Motor neuron (in vitro differentiated cells): ENCODE measurements around the gene ZDHHC17. TPM values are rescaled to one million over a fixed set of nuclear protein-coding genes. Genes with fewer than 3 reads are reported as not detected.
A peak's percentile ranks its signal among the peaks of the same experiment; 100 is the strongest.

Experiments used
- ATAC-seq, 8 experiments: fragments of 200-7000 bp; cut with Tn5 transposase; replicated peaks in 6 of 8; 2 replicates each; pipeline ENCODE4 v1.8.0; 2021; ENCODE audit warnings: mild to moderate bottlenecking in 8 of 8, moderate library complexity in 8 of 8
- H3K27ac ChIP-seq, 2 donors: fragments of 250-450 bp; sonication (Bioruptor Pico); 2 replicates each; pipeline ENCODE4 v1.9.0; 2021; ENCODE audit warnings: antibody characterized with exemption in 2 of 2, mild to moderate bottlenecking in 2 of 2, moderate library complexity in 1 of 2
- H3K4me1 ChIP-seq, 2 donors: fragments of 250-450 bp; sonication (Bioruptor Pico); replicated peaks in 1 of 2; 2 replicates each; pipeline ENCODE4 v1.6.1; 2021; ENCODE audit warnings: antibody characterized with exemption in 2 of 2, mild to moderate bottlenecking in 2 of 2, moderate library complexity in 1 of 2
- H3K4me3 ChIP-seq, 5 donors: fragments of 250-450 bp; sonication (Bioruptor Pico); 2 replicates each; pipeline ENCODE4 v1.9.0; 2021; ENCODE audit warnings: antibody characterized with exemption in 5 of 5, mild to moderate bottlenecking in 5 of 5, moderate library complexity in 4 of 5
- whole genome bisulfite sequencing, 10 experiments: fragments of 450-650 bp; shearing (Covaris generic); methylation state at CpG; one replicate each; pipeline ENCODE4 v1.0.0; 2022; 5-methylcytosine and 5-hydroxymethylcytosine counted together
- in situ Hi-C, 9 experiments: fragments of 400-800 bp; cut with MboI; loops; one replicate each; pipeline ENCODE4 v1.15.0; 2021; ENCODE audit warnings: low sequenced_read_pairs in 9 of 9, low pct_unique_long_range_greater_than_20kb in 2 of 9; ENCODE audit not compliant: unreplicated experiment in 9 of 9
- total RNA-seq, 8 experiments: library from RNA; unstranded; fragments of 300-600 nt; gene quantifications; 2 replicates each; pipeline versions ENCODE4 v1.2.3 to v1.2.4, GENCODE V29; 2022

The ZDHHC17 gene
- total RNA-seq, 8 experiments from 2014 or later, result 25.8 to 77.5 (median 58.1) TPM

GRCh38 chr12:76740501-76740900, 23.4 kb upstream of the ZDHHC17 start:
- WGBS, 10 experiments, result 70 to 100% (median 96%) methylated on average over 3 to 8 of the region's 8 CpGs; no CpG with 5 or more reads in 1 of the 10 experiments
- in situ Hi-C loops, result no loop called here
- H3K27ac ChIP-seq, result no peak overlapping the region
- no peak overlapping the region for H3K4me3 ChIP-seq
- no peaks in the 10 kb centered on the region for H3K4me1 ChIP-seq
- no peak for ATAC-seq

- 50 to 100% (median 60%) methylated on average over 1 of the region's 2 CpGs; no CpG with 5 or more reads in 5 of the 10 experiments for WGBS, 10 experiments
- peak in 3 of 8 experiments; percentile 90 to 98 (median 96) for ATAC-seq
- in situ Hi-C loops, result no loop called here
- H3K27ac ChIP-seq, result no peak overlapping the region
- no peaks in the 10 kb centered on the region for H3K4me1 ChIP-seq
- H3K4me3 ChIP-seq, result no peak overlapping the region
Observed at GRCh38 chr12:76745343-76745742, 18.6 kb upstream of the ZDHHC17 start.

GRCh38 chr12:76746516-76746915, 17.4 kb upstream of the ZDHHC17 start:
- ATAC-seq, result no peak
- no peaks in the 10 kb centered on the region for H3K4me1 ChIP-seq
- no peak overlapping the region for H3K4me3 ChIP-seq
- no peak overlapping the region for H3K27ac ChIP-seq
- WGBS, 10 experiments, result 17 to 89% (median 67%) methylated on average over 1 of the region's 1 CpG; no CpG with 5 or more reads in 3 of the 10 experiments
- in situ Hi-C loops, result no loop called here

GRCh38 chr12:76747245-76747644, 16.7 kb upstream of the ZDHHC17 start:
- no peak for ATAC-seq
- in situ Hi-C loops, result no loop called here

GRCh38 chr12:76755829-76756379, 8.0 kb upstream of the ZDHHC17 start:
- no peak for ATAC-seq
- 80 to 100% (median 92%) methylated on average over 1 to 9 of the region's 9 CpGs; no CpG with 5 or more reads in 2 of the 10 experiments for WGBS, 10 experiments

More at GRCh38 chr12:76747245-76747644, 16.7 kb upstream of the ZDHHC17 start:
- no peaks in the 10 kb centered on the region for H3K4me1 ChIP-seq
- H3K27ac ChIP-seq, result no peak overlapping the region
- no peak overlapping the region for H3K4me3 ChIP-seq
- WGBS, 10 experiments, result 89 to 100% (median 100%) methylated on average over 1 to 2 of the region's 2 CpGs; no CpG with 5 or more reads in 3 of the 10 experiments

GRCh38 chr12:76757694-76758093, 6.2 kb upstream of the ZDHHC17 start:
- 0 to 87% (median 43%) methylated on average over 1 of the region's 1 CpG; no CpG with 5 or more reads in 1 of the 10 experiments for WGBS, 10 experiments
- no peak overlapping the region for H3K27ac ChIP-seq
- no peaks in the 10 kb centered on the region for H3K4me1 ChIP-seq
- in situ Hi-C loops, result no loop called here
- H3K4me3 ChIP-seq, result no peak overlapping the region
- no peak for ATAC-seq

More at GRCh38 chr12:76755829-76756379, 8.0 kb upstream of the ZDHHC17 start:
- no peak overlapping the region for H3K4me3 ChIP-seq
- no peaks in the 10 kb centered on the region for H3K4me1 ChIP-seq
- H3K27ac ChIP-seq, result no peak overlapping the region
- in situ Hi-C loops, result no loop called here

GRCh38 chr12:76762601-76762980, 1.3 kb upstream of the ZDHHC17 start:
- in situ Hi-C loops, result no loop called here

GRCh38 chr12:76764856-76765255, 941 bp downstream of the ZDHHC17 start:
- in situ Hi-C loops, result no loop called here

More at GRCh38 chr12:76762601-76762980, 1.3 kb upstream of the ZDHHC17 start:
- WGBS, 10 experiments, result 39 to 84% (median 46%) methylated on average over 1 to 8 of the region's 8 CpGs; no CpG with 5 or more reads in 2 of the 10 experiments
- no peak for ATAC-seq
- H3K27ac ChIP-seq, result no peak overlapping the region
- H3K4me1 ChIP-seq, result peaks cover 13 to 14% of the 10 kb centered on the region in 2 donors
- peak overlapping the region in 3 of 5 donors; percentile 82 to 98 (median 86) for H3K4me3 ChIP-seq

GRCh38 chr12:76765598-76765997, 1.7 kb downstream of the ZDHHC17 start:
- ATAC-seq, result no peak
- 40 to 100% (median 83%) methylated on average over 1 to 6 of the region's 6 CpGs; no CpG with 5 or more reads in 3 of the 10 experiments for WGBS, 10 experiments
- in situ Hi-C loops, result no loop called here
- Histone ChIP-seq H3K4me3 (peak overlapping the region; percentile 73 to 98 (median 86)), H3K27ac (no peak overlapping the region), H3K4me1 (peaks cover 13 to 14% of the 10 kb centered on the region in 2 donors)

More at GRCh38 chr12:76764856-76765255, 941 bp downstream of the ZDHHC17 start:
- WGBS, 10 experiments, result 0 to 60% (median 6%) methylated on average over 1 to 8 of the region's 9 CpGs; no CpG with 5 or more reads in 2 of the 10 experiments
- Histone ChIP-seq H3K4me3 (peak overlapping the region; percentile 73 to 98 (median 86)), H3K4me1 (peaks cover 13 to 14% of the 10 kb centered on the region in 2 donors), H3K27ac (peak overlapping the region; percentile 95 to 97)
- peak in 2 of 8 experiments; percentile 1 to 2 for ATAC-seq

GRCh38 chr12:76766161-76766560, 2.2 kb downstream of the ZDHHC17 start:
- no peak overlapping the region for H3K4me3 ChIP-seq
- peaks cover 13 to 14% of the 10 kb centered on the region in 2 donors for H3K4me1 ChIP-seq
- WGBS, 10 experiments, result 50 to 100% (median 90%) methylated on average over 1 to 4 of the region's 4 CpGs; no CpG with 5 or more reads in 1 of the 10 experiments
- H3K27ac ChIP-seq, result no peak overlapping the region
- in situ Hi-C loops, result no loop called here
- ATAC-seq, result no peak

GRCh38 chr12:76768576-76768975, 4.7 kb downstream of the ZDHHC17 start:
- 69 to 100% (median 93%) methylated on average over 2 to 3 of the region's 3 CpGs; no CpG with 5 or more reads in 1 of the 10 experiments for WGBS, 10 experiments
- peaks cover 9% of the 10 kb centered on the region in 2 donors for H3K4me1 ChIP-seq
- ATAC-seq, result no peak
- H3K27ac ChIP-seq, result no peak overlapping the region
- no peak overlapping the region for H3K4me3 ChIP-seq
- in situ Hi-C loops, result no loop called here

GRCh38 chr12:76777765-76778216, 13.9 kb downstream of the ZDHHC17 start:
- Histone ChIP-seq H3K27ac (no peak overlapping the region), H3K4me3 (no peak overlapping the region), H3K4me1 (no peaks in the 10 kb centered on the region)
- 60 to 100% (median 93%) methylated on average over 1 to 4 of the region's 5 CpGs for WGBS, 10 experiments
- ATAC-seq, result no peak
- in situ Hi-C loops, result loop anchor here in 4 of 9 experiments (25.0 kb wide), 3 partner anchors 90 to 165 kb away; no protein-coding TSS in a partner anchor

- H3K4me1 ChIP-seq, result no peaks in the 10 kb centered on the region
- WGBS, 10 experiments, result 67 to 100% (median 100%) methylated on average over 1 to 5 of the region's 5 CpGs; no CpG with 5 or more reads in 1 of the 10 experiments
- no peak for ATAC-seq
- H3K4me3 ChIP-seq, result no peak overlapping the region
- in situ Hi-C loops, result loop anchor here in 4 of 9 experiments (25.0 kb wide), 3 partner anchors 91 to 166 kb away; no protein-coding TSS in a partner anchor
- H3K27ac ChIP-seq, result no peak overlapping the region
Observed at GRCh38 chr12:76778364-76778763, 14.4 kb downstream of the ZDHHC17 start.
